GM12874 (cell line): ENCODE results near the gene PCDHGA9.

Experiments
- CTCF ChIP-seq: IDR thresholded peaks from 2 replicates; pipeline ENCODE4 v1.5.1; 2011; ENCODE audit warnings: low read depth, mild to moderate bottlenecking, control low read depth, low read length, moderate library complexity; ENCODE audit not compliant: insufficient read depth

PCDHGA9 gene

DNA sequence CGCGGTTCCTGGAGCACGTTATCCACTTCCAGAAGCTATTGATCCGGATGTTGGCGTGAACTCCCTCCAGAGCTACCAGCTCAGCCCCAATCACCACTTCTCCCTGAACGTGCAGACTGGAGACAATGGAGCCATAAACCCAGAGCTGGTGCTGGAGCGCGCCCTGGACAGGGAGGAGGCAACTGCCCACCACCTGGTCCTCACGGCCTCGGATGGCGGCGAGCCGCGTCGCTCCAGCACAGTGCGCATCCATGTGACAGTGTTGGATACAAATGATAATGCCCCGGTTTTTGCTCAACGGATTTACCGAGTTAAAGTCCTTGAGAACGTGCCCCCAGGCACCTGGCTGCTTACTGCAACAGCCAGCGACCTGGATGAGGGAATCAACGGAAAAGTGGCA, 809 bp downstream of the PCDHGA9 start:
- no peak for TF ChIP-seq CTCF

DNA sequence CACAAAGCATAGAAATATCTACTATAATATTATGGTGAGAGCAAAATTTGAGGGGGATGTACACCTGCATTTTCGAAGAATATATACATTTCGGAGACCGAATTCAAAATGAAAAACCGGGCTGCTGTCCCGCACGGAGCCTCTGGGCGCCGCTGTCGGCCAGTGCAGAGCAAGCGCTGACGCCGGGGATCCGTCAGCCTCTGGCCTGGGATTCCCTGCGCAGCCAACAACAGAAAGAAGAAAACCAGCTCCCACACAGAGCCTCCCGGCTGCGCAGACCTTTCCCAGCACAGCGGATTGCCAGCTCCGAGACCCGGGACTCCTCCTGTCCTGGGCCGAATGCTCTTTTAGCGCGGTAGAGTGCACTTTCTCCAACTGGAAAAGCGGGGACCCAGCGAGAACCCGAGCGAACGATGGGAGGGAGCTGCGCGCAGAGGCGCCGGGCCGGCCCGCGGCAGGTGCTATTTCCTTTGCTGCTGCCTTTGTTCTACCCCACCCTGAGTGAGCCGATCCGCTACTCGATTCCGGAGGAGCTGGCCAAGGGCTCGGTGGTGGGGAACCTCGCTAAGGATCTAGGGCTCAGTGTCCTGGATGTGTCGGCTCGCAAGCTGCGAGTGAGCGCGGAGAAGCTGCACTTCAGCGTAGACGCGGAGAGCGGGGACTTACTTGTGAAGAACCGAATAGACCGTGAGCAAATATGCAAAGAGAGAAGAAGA, 5.4 kb downstream of the PCDHGA9 start, which contains the start of gene PCDHGB6:
TSS of gene PCDHGB6 (plus strand) at position 232 of the 716 bp plus-strand sequence. CDS start at position 414, 182 bp downstream.
- peak; percentile 78 for TF ChIP-seq CTCF

DNA sequence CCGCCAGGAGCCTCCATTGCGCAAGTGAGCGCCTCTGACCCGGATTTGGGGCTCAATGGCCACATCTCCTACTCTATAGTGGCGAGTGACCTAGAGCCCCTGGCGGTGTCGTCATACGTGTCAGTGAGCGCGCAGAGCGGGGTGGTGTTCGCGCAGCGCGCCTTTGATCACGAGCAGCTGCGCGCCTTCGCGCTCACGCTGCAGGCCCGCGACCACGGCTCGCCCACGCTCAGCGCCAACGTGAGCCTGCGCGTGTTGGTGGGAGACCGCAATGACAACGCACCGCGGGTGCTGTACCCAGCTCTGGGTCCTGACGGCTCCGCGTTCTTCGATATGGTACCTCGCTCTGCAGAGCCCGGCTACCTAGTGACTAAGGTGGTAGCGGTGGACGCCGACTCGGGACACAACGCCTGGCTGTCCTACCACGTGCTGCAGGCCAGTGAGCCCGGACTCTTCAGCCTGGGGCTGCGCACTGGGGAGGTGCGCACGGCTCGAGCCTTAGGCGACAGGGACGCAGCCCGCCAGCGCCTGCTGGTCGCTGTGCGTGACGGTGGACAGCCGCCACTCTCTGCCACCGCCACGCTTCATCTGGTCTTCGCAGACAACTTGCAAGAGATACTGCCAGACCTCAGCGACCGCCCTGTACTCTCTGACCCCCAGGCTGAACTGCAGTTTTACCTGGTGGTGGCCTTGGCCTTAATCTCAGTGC, 7.2 kb downstream of the PCDHGA9 start:
- no peak for TF ChIP-seq CTCF

GRCh38 chr5:141411575-141411974, 9.0 kb downstream of the PCDHGA9 start:
- TF ChIP-seq CTCF, result no peak

DNA sequence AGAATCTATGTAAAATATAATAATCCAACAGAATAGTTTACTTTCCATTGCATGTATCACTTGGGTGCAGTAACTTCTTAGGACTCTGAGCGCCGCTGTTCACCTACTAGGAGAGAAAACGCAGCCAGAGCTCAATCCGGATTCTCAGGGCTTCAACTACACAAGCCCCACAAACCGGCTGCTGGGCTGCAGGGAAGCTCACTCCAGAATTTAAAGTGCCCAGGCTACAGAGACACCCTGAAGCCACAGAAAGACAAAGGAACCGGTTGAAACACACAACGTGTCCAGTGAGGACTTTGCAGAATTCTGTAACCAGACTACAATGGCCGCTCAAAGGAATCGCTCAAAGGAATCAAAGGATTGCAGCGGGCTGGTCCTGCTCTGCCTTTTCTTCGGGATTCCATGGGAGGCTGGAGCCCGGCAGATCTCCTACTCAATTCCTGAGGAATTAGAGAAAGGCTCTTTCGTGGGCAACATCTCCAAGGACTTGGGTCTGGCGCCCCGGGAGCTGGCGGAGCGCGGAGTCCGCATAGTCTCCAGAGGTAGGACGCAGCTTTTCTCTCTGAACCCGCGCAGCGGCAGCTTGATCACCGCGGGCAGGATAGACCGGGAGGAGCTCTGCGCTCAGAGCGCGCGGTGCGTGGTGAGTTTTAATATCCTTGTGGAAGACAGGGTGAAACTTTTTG, 10.4 kb downstream of the PCDHGA9 start, which contains the start of gene PCDHGA10:
TSS of gene PCDHGA10 (plus strand) at position 134 of the 686 bp plus-strand sequence. CDS start at position 323, 189 bp downstream.
- peak; percentile 70 for TF ChIP-seq CTCF

GRCh38 chr5:141413540-141414069, 11.0 kb downstream of the PCDHGA9 start:
- TF ChIP-seq CTCF, result no peak

DNA sequence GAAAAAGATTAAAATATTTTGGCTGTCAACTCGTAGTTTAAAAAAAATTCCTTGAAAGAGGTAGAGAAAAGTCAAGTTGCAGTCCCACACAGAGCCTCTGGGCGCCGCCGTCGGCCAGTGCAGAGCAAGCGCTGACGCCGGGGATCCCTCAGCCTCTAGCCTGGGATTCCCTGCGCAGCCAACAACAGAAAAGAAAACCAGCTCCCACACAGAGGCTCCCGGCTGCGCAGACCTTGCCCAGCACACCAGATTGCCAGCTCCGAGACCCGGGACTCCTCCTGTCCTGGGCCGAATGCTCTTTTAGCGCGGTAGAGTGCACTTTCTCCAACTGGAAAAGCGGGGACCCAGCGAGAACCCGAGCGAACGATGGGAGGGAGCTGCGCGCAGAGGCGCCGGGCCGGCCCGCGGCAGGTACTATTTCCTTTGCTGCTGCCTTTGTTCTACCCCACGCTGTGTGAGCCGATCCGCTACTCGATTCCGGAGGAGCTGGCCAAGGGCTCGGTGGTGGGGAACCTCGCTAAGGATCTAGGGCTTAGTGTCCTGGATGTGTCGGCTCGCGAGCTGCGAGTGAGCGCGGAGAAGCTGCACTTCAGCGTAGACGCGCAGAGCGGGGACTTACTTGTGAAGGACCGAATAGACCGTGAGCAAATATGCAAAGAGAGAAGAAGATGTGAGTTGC, 15.1 kb downstream of the PCDHGA9 start, which contains the start of gene PCDHGB7:
TSS of gene PCDHGB7 (plus strand) at position 184 of the 679 bp plus-strand sequence. CDS start at position 367, 183 bp downstream.
- TF ChIP-seq CTCF, result peak; percentile 89
